Nephron (organoid): ENCODE data around the gene KLHL17.
"Not testable (repeated sequence)": the region's sequence is repeated elsewhere in the genome, so short reads cannot be mapped to it uniquely, and the experiment has no call there.

Experiments
- H3K27ac Mint-ChIP-seq, 3 experiments: 2 replicates each; pipeline ENCODE4 v1.8.0; 2020; ENCODE audit warnings: mixed read lengths in 3 of 3, mild to moderate bottlenecking in 2 of 3, moderate library complexity in 1 of 3
- H3K27me3 Mint-ChIP-seq: 2 replicates; pipeline ENCODE4 v1.8.0; 2021; ENCODE audit warnings: low read depth, mild to moderate bottlenecking, moderate library complexity, mixed read lengths
- H3K36me3 Mint-ChIP-seq: 2 replicates; pipeline ENCODE4 v1.8.0; 2020; ENCODE audit warnings: low read depth, mixed read lengths
- H3K4me1 Mint-ChIP-seq: 2 replicates; pipeline ENCODE4 v1.8.0; 2020; ENCODE audit warnings: mixed read lengths
- H3K4me3 Mint-ChIP-seq, 3 experiments: 2 replicates each; pipeline ENCODE4 v1.8.0; 2020; ENCODE audit warnings: mild to moderate bottlenecking in 3 of 3, mixed read lengths in 3 of 3, moderate library complexity in 2 of 3
- H3K9me3 Mint-ChIP-seq: 2 replicates; pipeline ENCODE4 v1.8.0; 2020; ENCODE audit warnings: mixed read lengths
- CTCF ChIP-seq, 3 experiments: fragments of 200-600 bp; sonication (generic); IDR thresholded peaks; one replicate each; pipeline ENCODE4 v1.5.0; 2021; ENCODE audit warnings: antibody characterized with exemption in 3 of 3; ENCODE audit not compliant: unreplicated experiment in 3 of 3

Gene KLHL17

GRCh38 chr1:973459-974292 lies 13.3 kb downstream of the KLHL17 start:
- no peak for TF ChIP-seq CTCF (IDR thresholded peaks at IDR 0.05; ENCODE audit: unreplicated experiment in 3 of 3)
- H3K36me3 Mint-ChIP-seq, result peaks cover 4% of the 10 kb centered on the region
- H3K27ac Mint-ChIP-seq, result no peak overlapping the region
- peaks cover 3% of the 10 kb centered on the region for H3K9me3 Mint-ChIP-seq
- no peaks in the 10 kb centered on the region for H3K4me1 Mint-ChIP-seq
- H3K27me3 Mint-ChIP-seq, result peaks cover 51% of the 10 kb centered on the region
- H3K4me3 Mint-ChIP-seq, result no peak overlapping the region

GRCh38 chr1:974293-974640 lies 13.9 kb downstream of the KLHL17 start:
- TF ChIP-seq CTCF (IDR thresholded peaks at IDR 0.05; ENCODE audit: unreplicated experiment in 3 of 3), result no peak
- no peak overlapping the region for H3K4me3 Mint-ChIP-seq
- H3K36me3 Mint-ChIP-seq, result peaks cover 4% of the 10 kb centered on the region

GRCh38 chr1:974687-975328 lies 14.4 kb downstream of the KLHL17 start:
- Mint-ChIP-seq H3K27ac (no peak overlapping the region), H3K9me3 (peaks cover 3% of the 10 kb centered on the region), H3K4me3 (no peak overlapping the region), H3K27me3 (peaks cover 39% of the 10 kb centered on the region), H3K4me1 (no peaks in the 10 kb centered on the region), H3K36me3 (peaks cover 4% of the 10 kb centered on the region)
- TF ChIP-seq CTCF (IDR thresholded peaks at IDR 0.05; ENCODE audit: unreplicated experiment in 3 of 3), result no peak

More at GRCh38 chr1:974293-974640, 13.9 kb downstream of the KLHL17 start:
- Mint-ChIP-seq H3K4me1 (no peaks in the 10 kb centered on the region), H3K27ac (no peak overlapping the region), H3K9me3 (peaks cover 3% of the 10 kb centered on the region), H3K27me3 (peaks cover 45% of the 10 kb centered on the region)

GRCh38 chr1:975365-975764 lies 15.0 kb downstream of the KLHL17 start:
- Mint-ChIP-seq H3K27me3 (peaks cover 34% of the 10 kb centered on the region), H3K27ac (peak overlapping the region in 1 of 3 experiments; percentile 31)
- TF ChIP-seq CTCF (IDR thresholded peaks at IDR 0.05; ENCODE audit: unreplicated experiment in 3 of 3), result no peak

GRCh38 chr1:975896-976683 lies 15.7 kb downstream of the KLHL17 start:
- Mint-ChIP-seq H3K27ac (peak overlapping the region in 1 of 3 experiments; percentile 31), H3K4me1 (no peaks in the 10 kb centered on the region), H3K4me3 (peak overlapping the region in 1 of 3 experiments; percentile 1), H3K36me3 (peaks cover 4% of the 10 kb centered on the region), H3K9me3 (peaks cover 3% of the 10 kb centered on the region), H3K27me3 (peaks cover 27% of the 10 kb centered on the region)
- peak; percentile 57 to 69 (median 63) for TF ChIP-seq CTCF (IDR thresholded peaks at IDR 0.05; ENCODE audit: unreplicated experiment in 3 of 3)

More at GRCh38 chr1:975365-975764, 15.0 kb downstream of the KLHL17 start:
- H3K36me3 Mint-ChIP-seq, result peaks cover 4% of the 10 kb centered on the region
- peaks cover 3% of the 10 kb centered on the region for H3K9me3 Mint-ChIP-seq
- no peaks in the 10 kb centered on the region for H3K4me1 Mint-ChIP-seq
- H3K4me3 Mint-ChIP-seq, result no peak overlapping the region

- not testable (repeated sequence) for H3K4me1 Mint-ChIP-seq, H3K27ac Mint-ChIP-seq, H3K4me3 Mint-ChIP-seq, H3K9me3 Mint-ChIP-seq, H3K36me3 Mint-ChIP-seq
- peaks cover 26% of the 10 kb centered on the region for H3K27me3 Mint-ChIP-seq
Observed at GRCh38 chr1:976791-977190, 16.4 kb downstream of the KLHL17 start.
